Left ventricle myocardium inferior (tissue), 1 donor: ENCODE data around the gene HIGD2A. TPM values are rescaled to one million over a fixed set of nuclear protein-coding genes. Genes with fewer than 3 reads are reported as not detected.

Experiments
- DNase-seq: peaks from one replicate; pipeline ENCODE4 v3.0.0-alpha.2; 2020
- H3K27ac ChIP-seq: fragments of 200-600 bp; replicated peaks from 2 replicates; pipeline ENCODE4 v1.8.0; 2021
- H3K27me3 ChIP-seq: fragments of 200-600 bp; 2 replicates; pipeline ENCODE4 v1.8.0; 2021; ENCODE audit warnings: low read depth
- H3K36me3 ChIP-seq: fragments of 200-600 bp; 2 replicates; pipeline ENCODE4 v1.8.0; 2021
- H3K4me1 ChIP-seq: fragments of 200-600 bp; 2 replicates; pipeline ENCODE4 v1.8.0; 2021
- H3K4me3 ChIP-seq: fragments of 200-600 bp; 2 replicates; pipeline ENCODE4 v1.8.0; 2021; ENCODE audit warnings: mild to moderate bottlenecking, moderate library complexity
- H3K9me3 ChIP-seq: fragments of 200-600 bp; replicated peaks from 2 replicates; pipeline ENCODE4 v1.8.0; 2021
- CTCF ChIP-seq: fragments of 200-600 bp; IDR thresholded peaks from 2 replicates; pipeline ENCODE4 v1.8.0; 2021; ENCODE audit warnings: antibody characterized with exemption, mild to moderate bottlenecking, borderline replicate concordance
- intact Hi-C: fragments of 100-400 bp; cut with micrococcal nuclease; formaldehyde crosslinking; loops from one replicate; pipeline ENCODE4 v1.11.0; 2022
- microRNA-seq: library from miRNA; unstranded; fragments of <30 nt; microRNA quantifications from one replicate; pipeline ENCODE4 v1.2.0, GENCODE V29; 2020
- total RNA-seq: library from RNA; stranded (reverse); fragmentation: NEBNext Ultra II Directional; extraction: Animal tissue kit (Norgen Biotek cat#: 25700); gene quantifications from one replicate; pipeline ENCODE4 v1.2.1, GENCODE V29; 2021
- donor health status: DM: no; HTN: yes; CAD: no; lungs with severe emphysema.

HIGD2A gene
- total RNA-seq, 1 donor from 2014 or later, result 217 TPM

GRCh38 chr5:176427971-176428370 lies 39.4 kb downstream of the HIGD2A start:
- intact Hi-C loops, result no loop called here
- TF ChIP-seq CTCF, result no peak
- Histone ChIP-seq H3K27me3 (peaks cover 26% of the 10 kb centered on the region), H3K27ac (no peak overlapping the region), H3K4me3 (no peak overlapping the region), H3K4me1 (no peaks in the 10 kb centered on the region), H3K36me3 (no peaks in the 10 kb centered on the region), H3K9me3 (no peaks in the 10 kb centered on the region)
- DNase-seq, result no peak

- Histone ChIP-seq H3K9me3 (no peaks in the 10 kb centered on the region), H3K27ac (no peak overlapping the region), H3K4me1 (no peaks in the 10 kb centered on the region), H3K27me3 (peaks cover 13% of the 10 kb centered on the region), H3K36me3 (no peaks in the 10 kb centered on the region), H3K4me3 (no peak overlapping the region)
- no peak for DNase-seq
- intact Hi-C loops, result no loop called here
- no peak for TF ChIP-seq CTCF
Measured at GRCh38 chr5:176429972-176430371, 41.4 kb downstream of the HIGD2A start.

- intact Hi-C loops, result no loop called here
- no peaks in the 10 kb centered on the region for H3K4me1 ChIP-seq
- TF ChIP-seq CTCF, result no peak
Measured at GRCh38 chr5:176432707-176433106, 44.2 kb downstream of the HIGD2A start.

GRCh38 chr5:176436656-176437055 lies 48.1 kb downstream of the HIGD2A start:
- Histone ChIP-seq H3K9me3 (no peaks in the 10 kb centered on the region), H3K27me3 (peaks cover 24% of the 10 kb centered on the region), H3K4me3 (peak overlapping the region; percentile 15), H3K36me3 (no peaks in the 10 kb centered on the region), H3K4me1 (no peaks in the 10 kb centered on the region), H3K27ac (peak overlapping the region; percentile 64)
- DNase-seq, result no peak
- intact Hi-C loops, result no loop called here
- no peak for TF ChIP-seq CTCF

More at GRCh38 chr5:176432707-176433106, 44.2 kb downstream of the HIGD2A start:
- no peak for DNase-seq
- no peak overlapping the region for H3K4me3 ChIP-seq
- H3K27me3 ChIP-seq, result peaks cover 17% of the 10 kb centered on the region
- no peak overlapping the region for H3K27ac ChIP-seq
- no peaks in the 10 kb centered on the region for H3K36me3 ChIP-seq
- H3K9me3 ChIP-seq, result no peaks in the 10 kb centered on the region

- DNase-seq, result no peak
- Histone ChIP-seq H3K4me1 (no peaks in the 10 kb centered on the region), H3K27ac (no peak overlapping the region), H3K27me3 (peaks cover 24% of the 10 kb centered on the region), H3K36me3 (no peaks in the 10 kb centered on the region), H3K9me3 (no peaks in the 10 kb centered on the region), H3K4me3 (no peak overlapping the region)
- TF ChIP-seq CTCF, result no peak
- intact Hi-C loops, result no loop called here
Measured at GRCh38 chr5:176438959-176439757, 50.6 kb downstream of the HIGD2A start.

Small RNA genes within 50 kb of the gene (microRNA-seq; reads per million reads assigned to microRNA genes)
- 9.4 reads per million, percentile 24 among the genes with 10 or more reads in this experiment for gene MIR1271

Other genes with a start within 250 kb of the HIGD2A start
- gene SIMC1, start 150.3 kb upstream of the HIGD2A start, total RNA-seq, result 4.7 TPM
- 91.6 TPM for gene KIAA1191, start 27.0 kb upstream of the HIGD2A start, total RNA-seq
- 6.0 TPM for gene ARL10, start 23.3 kb upstream of the HIGD2A start, total RNA-seq
- gene NOP16, start 153 bp upstream of the HIGD2A start, total RNA-seq, result 19.1 TPM
- 216 TPM for gene CLTB, start 27.8 kb downstream of the HIGD2A start, total RNA-seq
- 13.0 TPM for gene FAF2, start 59.6 kb downstream of the HIGD2A start, total RNA-seq
- gene RNF44, start 148.7 kb downstream of the HIGD2A start, total RNA-seq, result 28.2 TPM
- 0.33 TPM for gene CDHR2, start 160.6 kb downstream of the HIGD2A start, total RNA-seq
- 0.58 TPM for gene GPRIN1, start 221.4 kb downstream of the HIGD2A start, total RNA-seq
- gene SNCB, start 241.8 kb downstream of the HIGD2A start, total RNA-seq, result 0.44 TPM
- not detected for gene EIF4E1B, start 241.9 kb downstream of the HIGD2A start, total RNA-seq